ENCODE results near the gene NFIC.
"Not testable (repeated sequence)": the region's sequence is repeated elsewhere in the genome, so short reads cannot be mapped to it uniquely, and the experiment has no call there.

Gene NFIC

GRCh38 chr19:3333020-3333583 lies 33.3 kb upstream of the NFIC start:
- Histone ChIP-seq H3K4me1 (ENCODE audit: insufficient read depth, poor library complexity, severe bottlenecking) (peaks cover 6% of the 10 kb centered on the region), H3K36me3 (ENCODE audit: low read depth) (no peaks in the 10 kb centered on the region), H3K9me3 (ENCODE audit: severe bottlenecking) (no peaks in the 10 kb centered on the region), H3K27ac (ENCODE audit: poor library complexity, severe bottlenecking) (no peak overlapping the region), H3K27me3 (ENCODE audit: insufficient read depth, poor library complexity, severe bottlenecking) (no peaks in the 10 kb centered on the region), H3K4me3 (ENCODE audit: severe bottlenecking) (no peak overlapping the region)
- DNase-seq (ENCODE audit: low spot score), result no peak
- no peak for ATAC-seq (ENCODE audit: low read depth)
- TF ChIP-seq, protein P1, sequence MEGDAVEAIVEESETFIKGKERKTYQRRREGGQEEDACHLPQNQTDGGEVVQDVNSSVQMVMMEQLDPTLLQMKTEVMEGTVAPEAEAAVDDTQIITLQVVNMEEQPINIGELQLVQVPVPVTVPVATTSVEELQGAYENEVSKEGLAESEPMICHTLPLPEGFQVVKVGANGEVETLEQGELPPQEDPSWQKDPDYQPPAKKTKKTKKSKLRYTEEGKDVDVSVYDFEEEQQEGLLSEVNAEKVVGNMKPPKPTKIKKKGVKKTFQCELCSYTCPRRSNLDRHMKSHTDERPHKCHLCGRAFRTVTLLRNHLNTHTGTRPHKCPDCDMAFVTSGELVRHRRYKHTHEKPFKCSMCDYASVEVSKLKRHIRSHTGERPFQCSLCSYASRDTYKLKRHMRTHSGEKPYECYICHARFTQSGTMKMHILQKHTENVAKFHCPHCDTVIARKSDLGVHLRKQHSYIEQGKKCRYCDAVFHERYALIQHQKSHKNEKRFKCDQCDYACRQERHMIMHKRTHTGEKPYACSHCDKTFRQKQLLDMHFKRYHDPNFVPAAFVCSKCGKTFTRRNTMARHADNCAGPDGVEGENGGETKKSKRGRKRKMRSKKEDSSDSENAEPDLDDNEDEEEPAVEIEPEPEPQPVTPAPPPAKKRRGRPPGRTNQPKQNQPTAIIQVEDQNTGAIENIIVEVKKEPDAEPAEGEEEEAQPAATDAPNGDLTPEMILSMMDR (IDR thresholded peaks at IDR 0.05; ENCODE audit: poor library complexity, severe bottlenecking), result no peak

GRCh38 chr19:3333662-3334061 lies 32.7 kb upstream of the NFIC start:
- DNase-seq (ENCODE audit: low spot score) (no peak), ATAC-seq (ENCODE audit: low read depth) (no peak)
- H3K27ac ChIP-seq (ENCODE audit: poor library complexity, severe bottlenecking), result no peak overlapping the region
- peaks cover 10% of the 10 kb centered on the region for H3K4me1 ChIP-seq (ENCODE audit: insufficient read depth, poor library complexity, severe bottlenecking)
- TF ChIP-seq, protein P1 (IDR thresholded peaks at IDR 0.05; ENCODE audit: poor library complexity, severe bottlenecking), result no peak
- H3K36me3 ChIP-seq (ENCODE audit: low read depth), result no peaks in the 10 kb centered on the region
- no peak overlapping the region for H3K4me3 ChIP-seq (ENCODE audit: severe bottlenecking)
- H3K27me3 ChIP-seq (ENCODE audit: insufficient read depth, poor library complexity, severe bottlenecking), result no peaks in the 10 kb centered on the region
- H3K9me3 ChIP-seq (ENCODE audit: severe bottlenecking), result no peaks in the 10 kb centered on the region

DNA sequence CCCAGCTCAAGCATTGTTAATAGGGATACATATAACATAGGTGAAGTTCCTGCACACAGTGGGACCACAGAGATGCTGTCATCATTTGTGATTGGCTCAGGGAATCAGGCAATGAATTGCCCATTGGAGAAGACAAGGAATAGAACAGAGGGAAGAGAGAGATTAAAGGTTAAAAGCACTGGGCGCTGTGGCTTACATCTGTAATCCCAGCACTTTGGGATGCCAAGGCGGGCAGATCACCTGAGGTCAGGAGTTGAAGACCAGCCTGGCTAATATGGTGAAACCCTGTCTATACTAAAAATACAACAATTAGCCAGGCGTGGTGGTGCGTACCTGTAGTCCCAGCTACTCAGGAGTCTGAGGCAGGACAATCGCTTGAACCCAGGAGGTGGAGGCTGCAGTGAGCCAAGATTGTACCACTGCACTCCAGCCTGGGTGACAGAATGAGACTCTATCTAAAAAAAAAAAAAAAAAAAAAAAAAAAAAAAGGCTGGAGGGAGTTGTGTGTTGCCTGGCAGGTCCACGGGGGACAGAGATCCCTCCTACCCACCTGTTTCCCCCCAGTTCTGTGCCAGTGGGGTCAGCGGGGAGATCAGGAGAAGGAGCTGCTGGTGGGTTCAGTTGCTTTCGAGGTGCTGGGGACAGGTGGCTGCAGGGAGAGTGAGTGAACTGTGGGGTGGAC lies 31.5 kb upstream of the NFIC start:
- DNase-seq (ENCODE audit: low spot score); H3K9me3 ChIP-seq (ENCODE audit: severe bottlenecking); H3K4me3 ChIP-seq (ENCODE audit: severe bottlenecking); ATAC-seq (ENCODE audit: low read depth); H3K27me3 ChIP-seq (ENCODE audit: insufficient read depth, poor library complexity, severe bottlenecking); H3K27ac ChIP-seq (ENCODE audit: poor library complexity, severe bottlenecking); H3K36me3 ChIP-seq (ENCODE audit: low read depth): not testable (repeated sequence)
- H3K4me1 ChIP-seq (ENCODE audit: insufficient read depth, poor library complexity, severe bottlenecking), result peaks cover 12% of the 10 kb centered on the region

- Histone ChIP-seq H3K9me3 (ENCODE audit: severe bottlenecking) (no peaks in the 10 kb centered on the region), H3K27ac (ENCODE audit: poor library complexity, severe bottlenecking) (peak overlapping the region; percentile 60), H3K27me3 (ENCODE audit: insufficient read depth, poor library complexity, severe bottlenecking) (no peaks in the 10 kb centered on the region), H3K4me1 (ENCODE audit: insufficient read depth, poor library complexity, severe bottlenecking) (peaks cover 12% of the 10 kb centered on the region), H3K4me3 (ENCODE audit: severe bottlenecking) (no peak overlapping the region), H3K36me3 (ENCODE audit: low read depth) (no peaks in the 10 kb centered on the region)
- ATAC-seq (ENCODE audit: low read depth), result no peak
- no peak for DNase-seq (ENCODE audit: low spot score)
- TF ChIP-seq, protein P1 (IDR thresholded peaks at IDR 0.05; ENCODE audit: poor library complexity, severe bottlenecking), result no peak
These were observed 30.7 kb upstream of the NFIC start for GRCh38 chr19:3335431-3336350.

DNA sequence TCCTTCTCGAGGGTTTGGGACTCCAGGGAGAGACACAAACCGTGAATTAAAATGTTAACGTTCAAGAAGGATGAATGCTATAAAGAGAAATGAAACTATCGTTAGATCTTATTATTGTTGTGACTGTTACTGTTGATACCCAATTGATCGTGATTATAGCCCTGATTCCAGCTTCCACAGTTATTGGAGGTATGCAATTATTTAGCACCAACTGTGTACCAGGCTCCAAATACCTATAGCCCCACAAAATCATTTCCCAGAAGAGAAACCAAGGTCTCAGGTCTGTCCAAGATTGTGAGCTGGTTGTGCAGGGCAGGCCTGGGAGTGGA lies 30.1 kb upstream of the NFIC start:
- Histone ChIP-seq H3K9me3 (ENCODE audit: severe bottlenecking) (no peaks in the 10 kb centered on the region), H3K36me3 (ENCODE audit: low read depth) (no peaks in the 10 kb centered on the region), H3K27me3 (ENCODE audit: insufficient read depth, poor library complexity, severe bottlenecking) (no peaks in the 10 kb centered on the region), H3K4me3 (ENCODE audit: severe bottlenecking) (no peak overlapping the region), H3K4me1 (ENCODE audit: insufficient read depth, poor library complexity, severe bottlenecking) (peaks cover 12% of the 10 kb centered on the region), H3K27ac (ENCODE audit: poor library complexity, severe bottlenecking) (peak overlapping the region; percentile 60)
- ATAC-seq (ENCODE audit: low read depth), result no peak
- no peak for DNase-seq (ENCODE audit: low spot score)
- TF ChIP-seq, protein P1 (IDR thresholded peaks at IDR 0.05; ENCODE audit: poor library complexity, severe bottlenecking), result no peak
